HL-60 (cell line): ENCODE results near the gene CCDC82.

Experiments
- DNase-seq, 2 experiments: peaks; one replicate each; pipeline ENCODE4 v3.0.0-alpha.2; 2010 to 2020; ENCODE audit warnings: low read depth in 1 of 2, low spot score in 1 of 2
- H3K27ac ChIP-seq: fragments of 250-450 bp; sonication (Bioruptor Pico); replicated peaks from 2 replicates; pipeline ENCODE4 v1.5.1; 2020; ENCODE audit warnings: mild to moderate bottlenecking, moderate library complexity
- H3K27me3 ChIP-seq: fragments of 250-450 bp; sonication (Bioruptor Pico); 2 replicates; pipeline ENCODE4 v1.5.1; 2021; ENCODE audit warnings: mild to moderate bottlenecking, moderate library complexity; ENCODE audit not compliant: insufficient read depth, poor library complexity, severe bottlenecking
- H3K4me3 ChIP-seq: replicated peaks from 2 replicates; pipeline ENCODE4 v1.5.1; 2011; ENCODE audit warnings: mild to moderate bottlenecking, control low read depth, low read length; ENCODE audit not compliant: insufficient read depth
- GABPA ChIP-seq: IDR thresholded peaks from 2 replicates; pipeline ENCODE4 v1.6.1; 2012; ENCODE audit warnings: low read depth
- POLR2AphosphoS5 ChIP-seq: IDR thresholded peaks from 2 replicates; pipeline ENCODE4 v1.6.1; 2012; ENCODE audit warnings: low read depth
- SPI1 ChIP-seq: IDR thresholded peaks from 2 replicates; pipeline ENCODE4 v1.6.1; 2012; ENCODE audit warnings: low read depth, mild to moderate bottlenecking, borderline replicate concordance
- microRNA-seq: library from miRNA; unstranded; fragments of <30 nt; microRNA quantifications from one replicate; pipeline ENCODE4, GENCODE V29; 2018
- TF ChIP-seq, protein P1 (sequence below): IDR thresholded peaks from 2 replicates; pipeline ENCODE4 v1.6.1; 2012; ENCODE audit warnings: low read depth; ENCODE audit not compliant: insufficient replicate concordance
- TF ChIP-seq, protein P2 (sequence below): IDR thresholded peaks from one replicate; pipeline ENCODE4 v1.5.1; 2011; ENCODE audit warnings: low read length, control low read depth, inconsistent platforms; ENCODE audit not compliant: insufficient read depth

CCDC82 gene

DNA sequence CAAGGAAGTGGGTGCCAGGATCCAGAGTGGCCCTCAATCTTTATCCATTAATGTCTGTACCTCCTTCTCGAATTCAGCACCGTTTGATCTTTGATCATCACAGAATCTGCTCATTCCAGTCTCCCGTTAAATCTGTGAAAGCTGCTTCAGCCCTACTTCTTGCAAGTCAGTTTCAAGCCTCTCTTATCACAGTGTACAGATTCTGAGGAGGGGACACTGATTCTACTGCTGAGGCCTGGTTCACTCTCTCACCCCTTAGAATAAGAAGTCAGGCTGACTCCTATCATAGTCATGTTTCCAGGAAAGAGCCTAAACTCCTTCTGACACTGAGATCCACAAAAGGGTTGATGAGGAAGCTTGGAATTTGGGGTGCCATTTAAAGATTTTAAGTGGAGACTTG lies 85.7 kb downstream of the CCDC82 start:
- H3K27me3 ChIP-seq: no peaks in the 10 kb centered on the region
- DNase-seq: no peak
- H3K4me3 ChIP-seq: no peak overlapping the region
- no peak overlapping the region for H3K27ac ChIP-seq
- TF ChIP-seq POLR2AphosphoS5 (no peak), GABPA (no peak), SPI1 (no peak)
- TF ChIP-seq, protein P1, sequence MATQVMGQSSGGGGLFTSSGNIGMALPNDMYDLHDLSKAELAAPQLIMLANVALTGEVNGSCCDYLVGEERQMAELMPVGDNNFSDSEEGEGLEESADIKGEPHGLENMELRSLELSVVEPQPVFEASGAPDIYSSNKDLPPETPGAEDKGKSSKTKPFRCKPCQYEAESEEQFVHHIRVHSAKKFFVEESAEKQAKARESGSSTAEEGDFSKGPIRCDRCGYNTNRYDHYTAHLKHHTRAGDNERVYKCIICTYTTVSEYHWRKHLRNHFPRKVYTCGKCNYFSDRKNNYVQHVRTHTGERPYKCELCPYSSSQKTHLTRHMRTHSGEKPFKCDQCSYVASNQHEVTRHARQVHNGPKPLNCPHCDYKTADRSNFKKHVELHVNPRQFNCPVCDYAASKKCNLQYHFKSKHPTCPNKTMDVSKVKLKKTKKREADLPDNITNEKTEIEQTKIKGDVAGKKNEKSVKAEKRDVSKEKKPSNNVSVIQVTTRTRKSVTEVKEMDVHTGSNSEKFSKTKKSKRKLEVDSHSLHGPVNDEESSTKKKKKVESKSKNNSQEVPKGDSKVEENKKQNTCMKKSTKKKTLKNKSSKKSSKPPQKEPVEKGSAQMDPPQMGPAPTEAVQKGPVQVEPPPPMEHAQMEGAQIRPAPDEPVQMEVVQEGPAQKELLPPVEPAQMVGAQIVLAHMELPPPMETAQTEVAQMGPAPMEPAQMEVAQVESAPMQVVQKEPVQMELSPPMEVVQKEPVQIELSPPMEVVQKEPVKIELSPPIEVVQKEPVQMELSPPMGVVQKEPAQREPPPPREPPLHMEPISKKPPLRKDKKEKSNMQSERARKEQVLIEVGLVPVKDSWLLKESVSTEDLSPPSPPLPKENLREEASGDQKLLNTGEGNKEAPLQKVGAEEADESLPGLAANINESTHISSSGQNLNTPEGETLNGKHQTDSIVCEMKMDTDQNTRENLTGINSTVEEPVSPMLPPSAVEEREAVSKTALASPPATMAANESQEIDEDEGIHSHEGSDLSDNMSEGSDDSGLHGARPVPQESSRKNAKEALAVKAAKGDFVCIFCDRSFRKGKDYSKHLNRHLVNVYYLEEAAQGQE: no peak
- TF ChIP-seq, protein P2, sequence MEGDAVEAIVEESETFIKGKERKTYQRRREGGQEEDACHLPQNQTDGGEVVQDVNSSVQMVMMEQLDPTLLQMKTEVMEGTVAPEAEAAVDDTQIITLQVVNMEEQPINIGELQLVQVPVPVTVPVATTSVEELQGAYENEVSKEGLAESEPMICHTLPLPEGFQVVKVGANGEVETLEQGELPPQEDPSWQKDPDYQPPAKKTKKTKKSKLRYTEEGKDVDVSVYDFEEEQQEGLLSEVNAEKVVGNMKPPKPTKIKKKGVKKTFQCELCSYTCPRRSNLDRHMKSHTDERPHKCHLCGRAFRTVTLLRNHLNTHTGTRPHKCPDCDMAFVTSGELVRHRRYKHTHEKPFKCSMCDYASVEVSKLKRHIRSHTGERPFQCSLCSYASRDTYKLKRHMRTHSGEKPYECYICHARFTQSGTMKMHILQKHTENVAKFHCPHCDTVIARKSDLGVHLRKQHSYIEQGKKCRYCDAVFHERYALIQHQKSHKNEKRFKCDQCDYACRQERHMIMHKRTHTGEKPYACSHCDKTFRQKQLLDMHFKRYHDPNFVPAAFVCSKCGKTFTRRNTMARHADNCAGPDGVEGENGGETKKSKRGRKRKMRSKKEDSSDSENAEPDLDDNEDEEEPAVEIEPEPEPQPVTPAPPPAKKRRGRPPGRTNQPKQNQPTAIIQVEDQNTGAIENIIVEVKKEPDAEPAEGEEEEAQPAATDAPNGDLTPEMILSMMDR: no peak

DNA sequence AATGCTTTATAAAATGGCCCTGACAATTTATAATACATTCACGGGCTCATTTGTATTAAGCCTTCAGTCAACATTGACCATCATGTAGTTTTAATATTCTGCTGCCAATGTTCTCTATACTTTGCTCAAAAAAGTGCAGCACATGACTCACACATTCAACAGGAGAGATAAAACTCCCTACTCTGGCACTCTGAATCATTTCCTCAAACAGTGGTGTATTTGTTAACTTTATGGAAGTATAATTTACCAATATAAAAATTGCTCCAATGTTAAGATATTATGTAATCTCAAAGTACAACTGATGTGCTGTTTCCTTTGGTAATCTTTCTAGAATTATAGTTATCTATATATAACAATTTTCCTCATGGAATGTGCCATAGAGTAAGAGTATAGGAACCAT lies 86.6 kb downstream of the CCDC82 start:
- Histone ChIP-seq H3K27ac (no peak overlapping the region), H3K27me3 (no peaks in the 10 kb centered on the region), H3K4me3 (no peak overlapping the region)
- TF ChIP-seq SPI1: no peak
- TF ChIP-seq GABPA: no peak
- no peak for TF ChIP-seq POLR2AphosphoS5
- TF ChIP-seq, protein P2: no peak
- TF ChIP-seq, protein P1: no peak
- DNase-seq: no peak

Small RNAs within 50 kb of the gene (microRNA-seq; reads per million reads assigned to microRNA genes)
- gene MIR1260B: 0.90 reads per million
